GM19238 (cell line): ENCODE results near the gene NFYC.

Experiments
- DNase-seq: peaks from one replicate; pipeline ENCODE4 v3.0.0; 2011; ENCODE audit warnings: low spot score; ENCODE audit not compliant: insufficient read length

The NFYC gene

DNA sequence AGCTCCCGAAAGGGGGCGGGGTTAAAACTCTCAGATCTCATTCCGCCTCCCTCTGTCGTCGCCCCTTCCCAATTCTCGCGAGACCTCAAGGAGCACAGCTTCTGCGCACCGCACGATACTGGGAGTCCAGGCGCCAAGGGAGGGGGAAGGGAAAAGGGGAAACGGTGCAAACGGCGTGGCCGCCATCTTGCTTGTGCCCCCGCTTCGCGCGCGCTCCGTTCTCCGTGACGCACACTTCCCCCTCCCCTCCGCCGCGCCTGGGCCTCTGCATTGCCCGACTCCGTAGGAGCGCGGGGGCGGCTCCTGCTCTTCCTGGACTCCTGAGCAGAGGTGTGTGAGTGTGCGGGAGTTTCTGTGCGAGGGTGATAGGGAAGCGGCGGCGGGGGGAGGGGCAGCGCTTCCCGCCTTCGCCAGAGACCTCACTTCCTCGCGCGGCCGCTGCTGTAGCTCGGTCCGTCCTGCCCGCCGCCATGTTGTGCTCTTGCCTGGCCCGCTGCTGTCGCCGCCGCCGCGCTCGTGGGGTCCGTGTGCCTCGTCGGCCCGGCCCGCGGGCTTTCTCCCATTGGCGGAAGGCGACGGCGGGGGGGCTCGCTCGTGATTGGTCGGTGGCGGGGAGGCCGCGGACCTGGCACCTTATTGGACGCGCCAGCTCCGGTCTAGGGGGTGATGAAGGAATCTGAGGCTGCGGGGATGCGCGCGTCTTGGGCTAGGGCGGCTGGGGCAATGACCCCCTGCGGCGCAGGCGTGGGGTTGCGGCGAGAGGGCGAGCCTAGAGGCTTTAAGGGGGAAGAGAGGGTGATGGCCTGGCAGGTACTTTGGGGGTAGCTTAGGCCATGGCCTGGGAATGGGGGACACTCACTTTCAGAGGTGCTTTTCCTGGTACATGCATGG is at the start of gene NFYC:
Gene NFYC (plus strand): TSS at position 167 of the 891 bp plus-strand sequence. CDS start 47,140 bp downstream, outside the sequence.
- DNase-seq, result peak; percentile 88

GRCh38 chr1:40645118-40645680 is 46.3 kb upstream of the NFYC start:
- DNase-seq, result no peak

DNA sequence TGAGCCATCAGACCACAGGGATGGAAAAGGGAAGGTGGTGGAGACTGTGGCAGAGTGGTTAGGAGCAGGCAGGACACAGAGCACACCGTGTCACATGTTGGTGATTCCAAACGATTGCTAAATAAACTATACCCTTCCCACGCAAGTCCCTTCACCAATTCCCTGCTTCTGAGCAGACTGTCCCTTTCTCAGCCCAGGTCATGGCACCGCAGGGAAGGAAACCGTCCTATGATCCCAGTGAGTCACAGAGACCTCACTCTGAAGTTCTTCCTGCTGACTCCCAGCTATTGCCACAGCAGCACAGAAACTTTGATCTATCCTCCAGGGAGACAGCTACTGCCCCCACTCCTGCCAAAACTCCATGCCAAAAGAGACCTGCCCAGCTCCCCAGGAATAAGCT is 45.2 kb upstream of the NFYC start:
- no peak for DNase-seq

DNA sequence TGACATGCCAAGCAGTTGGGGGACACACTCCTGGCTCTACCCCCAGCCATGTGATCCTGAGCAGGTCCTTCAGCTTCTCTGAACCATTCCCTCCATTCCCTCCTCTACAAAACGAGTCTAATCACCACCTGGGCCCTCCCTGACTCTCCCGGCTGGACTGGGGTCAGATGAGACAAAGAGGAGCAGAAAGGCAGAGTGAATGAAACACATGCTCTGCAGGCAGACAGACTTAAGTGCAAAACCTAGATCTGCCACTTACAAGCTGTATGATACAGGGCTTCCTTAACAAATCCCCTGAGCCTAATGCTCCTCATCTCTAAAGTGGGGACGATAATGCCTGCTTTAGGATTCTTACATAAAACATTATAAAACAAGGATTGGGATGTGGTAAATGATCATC is 43.3 kb upstream of the NFYC start:
- no peak for DNase-seq

DNA sequence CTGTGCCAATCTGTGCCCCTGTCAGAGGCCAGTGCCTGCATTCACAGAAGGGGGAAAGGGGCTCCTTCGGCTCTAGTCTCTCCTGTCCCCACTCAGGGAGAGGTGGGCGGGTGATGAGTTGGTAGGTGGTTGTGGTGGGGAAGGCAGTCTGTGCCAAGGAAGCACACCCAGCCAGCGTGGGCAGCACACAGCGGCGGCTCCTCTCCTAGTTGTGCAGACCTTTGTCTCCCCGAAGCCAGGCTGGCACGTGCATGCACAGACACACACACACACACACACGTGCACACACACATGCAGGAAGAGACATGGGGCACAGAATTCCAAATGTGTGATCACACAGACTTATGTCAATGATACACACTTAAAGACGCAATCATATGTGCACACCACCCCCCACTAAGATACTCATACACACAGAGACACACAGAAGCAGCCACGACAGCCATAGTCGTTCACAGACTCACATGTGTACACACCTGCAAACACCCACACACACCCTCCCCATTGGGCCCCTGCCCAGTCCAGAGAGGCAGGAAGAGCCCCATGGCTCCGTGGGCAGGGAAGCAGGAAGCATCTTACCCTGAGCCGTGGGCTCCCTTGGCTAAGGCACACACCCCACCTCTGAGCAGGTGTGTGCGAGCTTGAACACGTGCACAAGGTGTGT is 42.4 kb upstream of the NFYC start:
- DNase-seq, result no peak

DNA sequence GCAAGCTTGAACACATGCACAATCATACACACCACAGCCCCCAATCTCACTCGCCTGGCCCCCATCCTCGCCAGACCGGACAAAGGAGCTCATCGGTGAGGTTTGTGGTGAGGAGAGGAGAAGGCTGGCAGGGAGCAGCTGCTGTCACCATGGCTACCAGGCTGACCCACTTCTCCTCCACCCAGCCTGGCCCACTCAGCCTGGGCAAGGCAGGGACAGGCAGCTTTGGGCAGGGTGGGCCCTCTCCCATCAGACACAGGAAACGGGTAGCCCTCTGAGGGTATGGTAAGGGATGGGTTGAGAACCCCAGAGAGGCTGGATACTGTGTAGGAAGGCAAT is 41.9 kb upstream of the NFYC start:
- DNase-seq, result no peak

- DNase-seq, result no peak
Observed at GRCh38 chr1:40650075-40650474, 41.4 kb upstream of the NFYC start.

- no peak for DNase-seq
Observed at GRCh38 chr1:40651138-40651857, 40.2 kb upstream of the NFYC start.

GRCh38 chr1:40652468-40652867 is 39.0 kb upstream of the NFYC start:
- DNase-seq, result no peak

- no peak for DNase-seq
Observed at GRCh38 chr1:40652979-40653378, 38.5 kb upstream of the NFYC start.

- DNase-seq, result no peak
Observed at GRCh38 chr1:40653851-40654537, 37.5 kb upstream of the NFYC start.

GRCh38 chr1:40657046-40657445 is 34.5 kb upstream of the NFYC start:
- DNase-seq, result no peak

DNA sequence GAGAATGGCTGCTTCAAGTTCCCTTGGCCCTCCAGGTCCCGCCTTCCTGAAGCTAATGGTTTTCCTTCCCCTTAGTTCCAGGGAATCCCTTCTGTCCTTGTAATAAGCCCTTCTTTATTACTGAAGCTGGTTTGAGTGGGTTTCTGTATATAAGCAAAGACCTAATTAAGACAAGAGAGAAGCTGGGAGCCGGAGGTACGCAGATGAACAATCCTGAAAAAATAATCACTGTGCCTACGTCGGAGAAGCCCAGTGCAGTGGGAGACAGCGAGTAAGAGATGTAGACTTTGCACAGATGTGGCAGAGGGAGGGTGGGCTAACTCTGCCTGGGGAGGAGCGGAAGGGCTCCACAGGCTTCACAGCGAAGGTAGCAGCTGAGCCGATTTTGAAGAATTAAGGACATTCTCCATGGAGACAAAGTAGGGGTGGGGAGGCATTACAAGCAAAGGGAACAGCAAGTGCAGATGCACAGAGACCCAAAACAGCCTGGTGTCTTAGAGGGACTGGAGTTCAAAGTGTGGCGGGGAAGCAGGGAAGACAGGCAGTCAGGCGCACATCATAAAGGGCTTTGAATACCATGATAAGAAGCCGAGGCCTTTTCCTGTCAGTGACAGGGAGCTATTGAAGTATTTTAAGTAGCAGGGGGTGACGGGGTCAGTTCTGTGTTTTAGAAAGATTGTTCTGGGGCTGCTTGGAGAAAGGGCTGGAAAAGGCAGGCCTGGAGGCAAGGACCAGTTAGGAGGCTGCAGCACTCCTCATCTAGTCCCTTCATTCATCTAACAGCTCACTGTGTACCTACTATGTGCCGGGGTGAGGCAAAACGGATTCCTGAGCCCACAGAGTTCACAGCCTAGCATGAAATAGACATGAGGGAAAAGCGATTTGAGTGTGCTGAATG is 32.5 kb upstream of the NFYC start:
- DNase-seq, result no peak

DNA sequence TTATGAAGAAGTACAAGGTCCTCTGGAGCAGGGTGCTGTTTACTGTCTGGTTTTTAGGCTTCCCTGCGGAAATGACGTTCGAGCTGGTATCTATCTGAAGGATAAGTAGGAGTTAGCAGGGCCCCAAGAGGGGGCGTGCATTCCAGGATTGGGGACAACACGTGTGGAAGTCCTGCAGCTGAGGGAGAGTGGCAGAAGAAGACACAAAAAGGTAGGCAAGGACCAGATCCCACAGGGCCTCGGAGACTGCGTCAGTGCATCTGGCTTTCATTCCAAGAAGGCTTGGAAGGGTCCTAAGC is 31.9 kb upstream of the NFYC start:
- DNase-seq, result no peak

DNA sequence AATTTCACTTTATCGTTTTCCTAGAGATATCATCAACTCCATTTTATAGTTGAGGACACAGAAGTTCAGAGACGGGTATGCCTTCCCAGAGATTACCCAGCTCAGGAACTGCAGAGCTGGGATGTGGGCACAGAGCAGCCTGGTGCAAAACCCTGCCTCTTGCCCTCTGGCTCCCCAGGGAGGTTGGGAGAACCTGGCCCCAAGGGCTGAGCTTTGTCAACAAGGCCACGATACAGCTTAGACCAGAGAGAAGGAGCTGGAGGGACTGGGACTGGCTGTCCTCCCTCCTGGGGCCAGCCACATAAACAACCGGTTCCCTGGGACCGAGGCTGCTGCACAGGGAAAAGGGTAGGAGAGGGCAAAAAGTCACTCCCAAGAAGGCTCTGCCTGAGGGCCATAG is 29.8 kb upstream of the NFYC start:
- DNase-seq, result no peak

DNA sequence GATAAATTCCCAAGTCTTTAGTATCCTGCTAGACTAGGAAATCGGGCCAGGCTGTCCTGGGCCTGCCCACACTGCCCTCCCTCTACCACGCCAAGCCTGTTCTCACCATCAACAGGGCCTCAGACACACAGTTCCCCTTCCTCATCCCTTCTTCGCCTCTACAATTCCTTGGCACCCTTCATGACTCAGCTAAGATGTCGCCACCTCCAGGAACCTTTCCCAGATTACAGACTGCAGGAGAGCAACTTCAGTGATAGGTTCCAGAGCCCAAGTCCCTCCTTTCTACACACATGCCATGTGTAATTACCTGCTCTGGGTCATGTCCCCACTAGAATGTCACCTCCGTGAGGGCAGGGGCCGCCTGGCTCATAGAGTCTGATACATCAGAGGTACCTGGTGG is 29.4 kb upstream of the NFYC start:
- no peak for DNase-seq

DNA sequence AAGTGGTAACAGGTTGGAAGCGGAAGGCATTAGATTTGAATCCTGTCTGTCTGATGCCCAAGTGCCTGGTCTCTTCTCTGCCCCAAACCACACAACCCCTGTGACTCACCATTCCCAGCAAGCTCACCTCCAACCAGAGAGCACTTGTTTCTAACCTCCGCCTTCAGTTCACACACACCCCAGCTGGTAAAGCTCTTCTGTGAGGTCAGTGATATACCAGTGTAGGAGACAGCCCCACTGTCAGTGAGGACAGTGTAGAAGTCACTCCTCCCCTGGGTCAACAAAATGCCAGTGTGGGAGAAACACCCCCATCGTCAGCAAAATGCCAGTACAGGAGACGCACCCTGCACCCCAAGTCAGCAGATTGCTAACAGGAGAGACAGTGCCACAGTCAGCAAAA is 28.6 kb upstream of the NFYC start:
- no peak for DNase-seq

GRCh38 chr1:40663324-40664166 is 28.0 kb upstream of the NFYC start:
- no peak for DNase-seq

DNA sequence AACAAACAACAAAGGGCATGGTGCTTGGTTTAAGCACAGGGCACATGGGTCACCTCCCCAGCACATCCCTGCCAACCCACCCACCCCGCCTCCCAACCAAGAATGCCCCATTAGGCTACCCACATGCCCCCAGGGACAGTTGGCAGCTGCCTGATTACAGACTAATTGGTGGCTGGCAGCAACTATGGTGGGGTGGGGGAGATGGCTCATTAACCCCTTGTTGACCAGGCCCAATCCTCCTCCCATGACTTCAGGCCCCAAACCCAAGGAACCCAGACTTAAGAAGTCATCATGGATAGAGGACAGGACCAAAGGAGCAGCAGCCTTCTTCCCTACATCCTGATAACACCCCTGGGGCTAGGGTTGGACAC is 27.4 kb upstream of the NFYC start:
- DNase-seq, result no peak

DNA sequence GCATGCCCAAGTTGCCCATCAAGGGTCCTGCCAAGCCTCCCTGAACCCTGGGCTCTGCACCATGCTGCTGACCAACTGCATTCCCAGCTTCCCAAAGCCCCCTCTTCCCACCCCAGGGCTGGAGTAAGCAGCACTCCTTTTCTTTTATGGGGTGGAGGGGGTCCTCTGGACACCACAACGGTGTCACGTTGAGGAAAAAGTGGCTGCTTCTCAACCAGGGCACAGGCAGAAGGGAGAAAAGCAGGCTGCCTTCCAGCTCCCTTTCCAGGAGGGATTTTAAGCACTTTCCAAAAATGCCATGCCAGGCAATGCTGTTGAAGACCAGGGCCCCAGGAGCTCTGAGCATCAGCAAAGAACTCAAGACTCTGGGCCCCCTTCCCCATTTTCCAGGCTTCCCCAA is 26.7 kb upstream of the NFYC start:
- no peak for DNase-seq
